ENCODE measurements around the gene S100A7A. TPM values are rescaled to one million over a fixed set of nuclear protein-coding genes. Genes with fewer than 3 reads are reported as not detected.

Gene S100A7A
- total RNA-seq, 1 donor from 2014 or later, result not detected

GRCh38 chr1:153393926-153394325, 22.4 kb upstream of the S100A7A start:
- no peaks in the 10 kb centered on the region for H3K36me3 Mint-ChIP-seq (ENCODE audit: low read depth, unreplicated experiment)

GRCh38 chr1:153394391-153394790, 21.9 kb upstream of the S100A7A start:
- H3K36me3 Mint-ChIP-seq (ENCODE audit: low read depth, unreplicated experiment), result no peaks in the 10 kb centered on the region
- no peak overlapping the region for H3K4me3 Mint-ChIP-seq (ENCODE audit: unreplicated experiment)
- no peaks in the 10 kb centered on the region for H3K9me3 Mint-ChIP-seq (ENCODE audit: unreplicated experiment)
- no peak for DNase-seq (ENCODE audit: low spot score)
- peaks cover 2% of the 10 kb centered on the region for H3K27me3 Mint-ChIP-seq (ENCODE audit: unreplicated experiment)
- no peak for TF ChIP-seq CTCF (IDR thresholded peaks at IDR 0.05; ENCODE audit: unreplicated experiment)
- no peaks in the 10 kb centered on the region for H3K4me1 Mint-ChIP-seq (ENCODE audit: unreplicated experiment)
- H3K27ac Mint-ChIP-seq (ENCODE audit: unreplicated experiment), result no peak overlapping the region

More at GRCh38 chr1:153393926-153394325, 22.4 kb upstream of the S100A7A start:
- no peak for TF ChIP-seq CTCF (IDR thresholded peaks at IDR 0.05; ENCODE audit: unreplicated experiment)
- H3K9me3 Mint-ChIP-seq (ENCODE audit: unreplicated experiment), result no peaks in the 10 kb centered on the region
- peaks cover 1% of the 10 kb centered on the region for H3K27me3 Mint-ChIP-seq (ENCODE audit: unreplicated experiment)
- no peak overlapping the region for H3K27ac Mint-ChIP-seq (ENCODE audit: unreplicated experiment)
- no peaks in the 10 kb centered on the region for H3K4me1 Mint-ChIP-seq (ENCODE audit: unreplicated experiment)
- no peak for DNase-seq (ENCODE audit: low spot score)
- H3K4me3 Mint-ChIP-seq (ENCODE audit: unreplicated experiment), result no peak overlapping the region

GRCh38 chr1:153395136-153395685, 21.1 kb upstream of the S100A7A start:
- H3K27me3 Mint-ChIP-seq (ENCODE audit: unreplicated experiment), result peaks cover 4% of the 10 kb centered on the region
- no peaks in the 10 kb centered on the region for H3K36me3 Mint-ChIP-seq (ENCODE audit: low read depth, unreplicated experiment)
- H3K9me3 Mint-ChIP-seq (ENCODE audit: unreplicated experiment), result no peaks in the 10 kb centered on the region
- no peak for DNase-seq (ENCODE audit: low spot score)
- no peak for TF ChIP-seq CTCF (IDR thresholded peaks at IDR 0.05; ENCODE audit: unreplicated experiment)
- H3K27ac Mint-ChIP-seq (ENCODE audit: unreplicated experiment), result no peak overlapping the region
- no peak overlapping the region for H3K4me3 Mint-ChIP-seq (ENCODE audit: unreplicated experiment)
- no peaks in the 10 kb centered on the region for H3K4me1 Mint-ChIP-seq (ENCODE audit: unreplicated experiment)

- DNase-seq (ENCODE audit: low spot score), result no peak
- H3K4me3 Mint-ChIP-seq (ENCODE audit: unreplicated experiment), result no peak overlapping the region
- no peak overlapping the region for H3K27ac Mint-ChIP-seq (ENCODE audit: unreplicated experiment)
- no peaks in the 10 kb centered on the region for H3K4me1 Mint-ChIP-seq (ENCODE audit: unreplicated experiment)
- H3K27me3 Mint-ChIP-seq (ENCODE audit: unreplicated experiment), result peaks cover 4% of the 10 kb centered on the region
- TF ChIP-seq CTCF (IDR thresholded peaks at IDR 0.05; ENCODE audit: unreplicated experiment), result no peak
- no peaks in the 10 kb centered on the region for H3K9me3 Mint-ChIP-seq (ENCODE audit: unreplicated experiment)
- H3K36me3 Mint-ChIP-seq (ENCODE audit: low read depth, unreplicated experiment), result no peaks in the 10 kb centered on the region
Measured at GRCh38 chr1:153395776-153396175, 20.5 kb upstream of the S100A7A start.

- H3K4me3 Mint-ChIP-seq (ENCODE audit: unreplicated experiment), result no peak overlapping the region
- no peak overlapping the region for H3K27ac Mint-ChIP-seq (ENCODE audit: unreplicated experiment)
- no peaks in the 10 kb centered on the region for H3K9me3 Mint-ChIP-seq (ENCODE audit: unreplicated experiment)
- no peaks in the 10 kb centered on the region for H3K36me3 Mint-ChIP-seq (ENCODE audit: low read depth, unreplicated experiment)
- no peak for DNase-seq (ENCODE audit: low spot score)
- no peak for TF ChIP-seq CTCF (IDR thresholded peaks at IDR 0.05; ENCODE audit: unreplicated experiment)
- H3K4me1 Mint-ChIP-seq (ENCODE audit: unreplicated experiment), result no peaks in the 10 kb centered on the region
- H3K27me3 Mint-ChIP-seq (ENCODE audit: unreplicated experiment), result peaks cover 4% of the 10 kb centered on the region
Measured at GRCh38 chr1:153396461-153396860, 19.9 kb upstream of the S100A7A start.

Data from endothelial cell (in vitro differentiated cells).